Kidney (tissue), 14 donors: ENCODE results near the gene MINDY2. TPM values are rescaled to one million over a fixed set of nuclear protein-coding genes. Genes with fewer than 3 reads are reported as not detected.
"Not testable (repeated sequence)": the region's sequence is repeated elsewhere in the genome, so short reads cannot be mapped to it uniquely, and the experiment has no call there.

ENCODE experiments used
- DNase-seq, 5 donors: peaks; one replicate each; pipeline ENCODE4 v3.0.0-alpha.2; 2013 to 2020
- FAIRE-seq: peaks from 2 replicates; lab custom pipeline; 2012; peaks lifted over from hg19 to GRCh38; lab: Jason Lieb, UNC
- H3K27ac ChIP-seq, 2 donors: one replicate each; pipeline ENCODE4 v1.7.0; 2013; ENCODE audit warnings: low read depth in 2 of 2, low read length in 2 of 2, inconsistent platforms in 1 of 2
- H3K27me3 ChIP-seq: one replicate; pipeline ENCODE4 v1.7.1; 2013; ENCODE audit warnings: low read length, inconsistent platforms; ENCODE audit not compliant: control insufficient read depth, insufficient read depth
- H3K36me3 ChIP-seq, 3 donors: one replicate each; pipeline versions ENCODE4 v1.7.0 to v1.7.1; 2013; ENCODE audit warnings: low read length in 3 of 3, control low read depth in 1 of 3, inconsistent platforms in 1 of 3; ENCODE audit not compliant: insufficient read depth in 3 of 3, control insufficient read depth in 2 of 3
- H3K4me1 ChIP-seq, 3 donors: one replicate each; pipeline versions ENCODE4 v1.7.0 to v1.7.1; 2013; ENCODE audit warnings: low read length in 3 of 3, inconsistent platforms in 1 of 3, low read depth in 1 of 3; ENCODE audit not compliant: control insufficient read depth in 2 of 3, insufficient read depth in 2 of 3
- H3K4me3 ChIP-seq, 3 donors: one replicate each; pipeline versions ENCODE4 v1.7.0 to v1.8.1; 2013; ENCODE audit warnings: low read length in 3 of 3, control low read depth in 1 of 3, inconsistent platforms in 1 of 3
- H3K9ac ChIP-seq, 3 donors: one replicate each; pipeline versions ENCODE4 v1.7.0 to v1.7.1; 2013; ENCODE audit warnings: low read length in 3 of 3, control low read depth in 1 of 3, inconsistent platforms in 1 of 3
- H3K9me3 ChIP-seq, 3 donors: one replicate each; pipeline versions ENCODE4 v1.7.0 to v1.7.1; 2013; ENCODE audit warnings: low read length in 3 of 3, control low read depth in 1 of 3, inconsistent platforms in 1 of 3; ENCODE audit not compliant: control insufficient read depth in 2 of 3, insufficient read depth in 1 of 3
- intact Hi-C: fragments of 100-400 bp; cut with DNase I; formaldehyde crosslinking; loops from one replicate; pipeline ENCODE4 v1.11.1; 2022
- polyA plus RNA-seq: library from polyadenylated mRNA; stranded (reverse); fragments of 350-450 nt; fragmentation: Illumina TruSeq; extraction: RNeasy Lipid Tissue Mini Kit (QIAGEN cat#74804); gene quantifications from one replicate; pipeline ENCODE4 v1.2.3, GENCODE V29; 2014; ENCODE audit warnings: low read depth, low replicate concordance; ENCODE audit not compliant: insufficient read depth
- total RNA-seq: library from RNA; stranded (reverse); fragmentation: NEBNext Ultra II Directional; extraction: Animal tissue kit (Norgen Biotek cat#: 25700); gene quantifications from one replicate; pipeline ENCODE4 v1.2.1, GENCODE V29; 2021
- TF ChIP-seq, protein P1 (sequence below): IDR thresholded peaks from 3 replicates; pipeline ENCODE4 v1.5.1; 2012; ENCODE audit warnings: mild to moderate bottlenecking, moderate library complexity, borderline replicate concordance; ENCODE audit not compliant: insufficient read depth; ENCODE audit errors: extremely low read depth
- donor health status: control.
- donor health status: control.
- donor health status: control.
- donor health status: control.
- donor health status: control.
- donor health status: DM: yes; HTN: yes; CAD: no.
- donor health status: Normal renal cell carcinoma (clear cell type).

Gene MINDY2
- total and polyA plus RNA-seq, 2 donors from 2014 or later = 5.1 to 31.7 TPM

DNA sequence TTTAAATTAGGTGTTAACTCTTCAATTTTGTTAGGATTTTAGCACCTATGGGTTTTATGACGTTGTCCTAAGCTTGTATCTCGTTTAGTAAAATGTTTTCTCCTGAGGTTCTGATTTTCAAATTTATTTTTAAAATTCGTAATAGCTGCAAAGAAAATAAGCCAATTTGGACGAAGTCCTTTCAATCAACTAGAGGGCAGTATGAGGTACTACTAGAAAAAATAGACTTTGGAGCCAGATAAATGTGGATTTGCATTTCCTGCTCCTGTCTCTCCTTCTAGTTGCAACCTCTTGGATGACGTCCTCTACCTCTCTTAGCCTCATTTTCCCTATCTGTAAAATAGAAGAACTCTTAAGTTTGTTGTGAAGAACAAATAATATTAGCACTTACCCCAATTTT lies 81.2 kb downstream of the MINDY2 start:
- Histone ChIP-seq H3K36me3 (peaks cover 0 to 18% (median 2%) of the 10 kb centered on the region in 3 donors), H3K27me3 (no peaks in the 10 kb centered on the region), H3K4me3 (no peak overlapping the region), H3K27ac (no peak overlapping the region), H3K4me1 (no peaks in the 10 kb centered on the region), H3K9ac (no peak overlapping the region), H3K9me3 (no peaks in the 10 kb centered on the region)
- no peak for DNase-seq
- TF ChIP-seq, protein P1, sequence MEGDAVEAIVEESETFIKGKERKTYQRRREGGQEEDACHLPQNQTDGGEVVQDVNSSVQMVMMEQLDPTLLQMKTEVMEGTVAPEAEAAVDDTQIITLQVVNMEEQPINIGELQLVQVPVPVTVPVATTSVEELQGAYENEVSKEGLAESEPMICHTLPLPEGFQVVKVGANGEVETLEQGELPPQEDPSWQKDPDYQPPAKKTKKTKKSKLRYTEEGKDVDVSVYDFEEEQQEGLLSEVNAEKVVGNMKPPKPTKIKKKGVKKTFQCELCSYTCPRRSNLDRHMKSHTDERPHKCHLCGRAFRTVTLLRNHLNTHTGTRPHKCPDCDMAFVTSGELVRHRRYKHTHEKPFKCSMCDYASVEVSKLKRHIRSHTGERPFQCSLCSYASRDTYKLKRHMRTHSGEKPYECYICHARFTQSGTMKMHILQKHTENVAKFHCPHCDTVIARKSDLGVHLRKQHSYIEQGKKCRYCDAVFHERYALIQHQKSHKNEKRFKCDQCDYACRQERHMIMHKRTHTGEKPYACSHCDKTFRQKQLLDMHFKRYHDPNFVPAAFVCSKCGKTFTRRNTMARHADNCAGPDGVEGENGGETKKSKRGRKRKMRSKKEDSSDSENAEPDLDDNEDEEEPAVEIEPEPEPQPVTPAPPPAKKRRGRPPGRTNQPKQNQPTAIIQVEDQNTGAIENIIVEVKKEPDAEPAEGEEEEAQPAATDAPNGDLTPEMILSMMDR = no peak
- intact Hi-C loops = no loop called here
- FAIRE-seq = no peak

- TF ChIP-seq, protein P1 = no peak
- Histone ChIP-seq H3K27me3 (no peaks in the 10 kb centered on the region), H3K27ac (no peak overlapping the region), H3K36me3 (peaks cover 0 to 11% (median 2%) of the 10 kb centered on the region in 3 donors), H3K4me1 (no peaks in the 10 kb centered on the region), H3K4me3 (no peak overlapping the region), H3K9me3 (no peaks in the 10 kb centered on the region), H3K9ac (no peak overlapping the region)
- intact Hi-C loops = no loop called here
- DNase-seq = no peak
- FAIRE-seq = no peak
These were observed 83.5 kb downstream of the MINDY2 start for GRCh38 chr15:58854593-58854992.

DNA sequence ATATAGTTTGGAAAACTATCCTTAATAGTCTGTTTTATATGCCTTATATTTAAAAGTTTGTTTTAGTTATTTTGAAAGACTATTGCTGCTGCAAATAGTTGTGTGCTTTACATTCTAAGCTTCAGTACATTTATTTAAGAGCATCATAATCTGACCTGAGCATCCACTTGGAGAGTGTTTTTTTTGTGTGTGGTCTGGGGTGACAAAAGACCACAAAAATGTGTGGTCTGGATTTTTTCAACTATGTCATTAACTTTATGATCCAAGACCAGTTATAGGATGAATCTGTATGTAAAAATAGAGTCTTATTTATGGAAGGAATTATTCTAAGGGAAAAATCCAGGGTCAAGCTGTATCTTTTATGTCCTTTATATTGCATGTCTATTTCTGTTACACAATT lies 85.0 kb downstream of the MINDY2 start:
- TF ChIP-seq, protein P1 = no peak
- Histone ChIP-seq H3K4me3 (no peak overlapping the region), H3K9ac (no peak overlapping the region), H3K27me3 (no peaks in the 10 kb centered on the region), H3K4me1 (no peaks in the 10 kb centered on the region), H3K27ac (no peak overlapping the region), H3K36me3 (peaks cover 0 to 11% (median 2%) of the 10 kb centered on the region in 3 donors), H3K9me3 (no peaks in the 10 kb centered on the region)
- DNase-seq (peak in 1 of 5 donors; percentile 70), FAIRE-seq (no peak)
- intact Hi-C loops = no loop called here

DNA sequence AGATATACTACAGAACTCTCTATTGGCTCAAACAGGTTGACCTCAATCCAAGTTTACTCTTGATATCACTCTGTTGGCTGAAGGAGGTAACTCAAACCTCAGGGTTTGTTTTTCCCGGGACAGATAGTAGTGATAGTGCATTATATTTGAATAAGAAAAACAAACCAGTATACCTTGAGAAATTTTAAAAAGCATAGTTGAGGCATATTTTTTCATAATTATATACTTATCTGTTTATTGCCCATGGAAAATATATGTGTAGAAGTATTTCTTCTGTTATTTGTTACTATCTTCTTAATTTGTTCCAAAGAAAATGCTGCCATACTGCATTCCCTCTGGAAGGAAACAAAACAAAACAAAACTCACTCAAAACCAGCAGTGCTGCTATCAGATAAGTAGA lies 85.5 kb downstream of the MINDY2 start:
- peak; percentile 27 for FAIRE-seq
- H3K9me3 ChIP-seq, H3K4me1 ChIP-seq, H3K27me3 ChIP-seq, intact Hi-C loops, H3K9ac ChIP-seq, H3K4me3 ChIP-seq, H3K27ac ChIP-seq, DNase-seq: not testable (repeated sequence)
- peaks cover 0 to 11% (median 2%) of the 10 kb centered on the region in 3 donors for H3K36me3 ChIP-seq
